GM21737 (cell line): ENCODE data around the gene DENND2A.
"Not testable (repeated sequence)": the region's sequence is repeated elsewhere in the genome, so short reads cannot be mapped to it uniquely, and the experiment has no call there.

Experiments used
- ATAC-seq: cut with Tn5 transposase; IDR thresholded peaks from one replicate; pipeline ENCODE4 v1.9.1; 2021; ENCODE audit warnings: mild to moderate bottlenecking, moderate library complexity; ENCODE audit not compliant: unreplicated experiment

DENND2A gene

DNA sequence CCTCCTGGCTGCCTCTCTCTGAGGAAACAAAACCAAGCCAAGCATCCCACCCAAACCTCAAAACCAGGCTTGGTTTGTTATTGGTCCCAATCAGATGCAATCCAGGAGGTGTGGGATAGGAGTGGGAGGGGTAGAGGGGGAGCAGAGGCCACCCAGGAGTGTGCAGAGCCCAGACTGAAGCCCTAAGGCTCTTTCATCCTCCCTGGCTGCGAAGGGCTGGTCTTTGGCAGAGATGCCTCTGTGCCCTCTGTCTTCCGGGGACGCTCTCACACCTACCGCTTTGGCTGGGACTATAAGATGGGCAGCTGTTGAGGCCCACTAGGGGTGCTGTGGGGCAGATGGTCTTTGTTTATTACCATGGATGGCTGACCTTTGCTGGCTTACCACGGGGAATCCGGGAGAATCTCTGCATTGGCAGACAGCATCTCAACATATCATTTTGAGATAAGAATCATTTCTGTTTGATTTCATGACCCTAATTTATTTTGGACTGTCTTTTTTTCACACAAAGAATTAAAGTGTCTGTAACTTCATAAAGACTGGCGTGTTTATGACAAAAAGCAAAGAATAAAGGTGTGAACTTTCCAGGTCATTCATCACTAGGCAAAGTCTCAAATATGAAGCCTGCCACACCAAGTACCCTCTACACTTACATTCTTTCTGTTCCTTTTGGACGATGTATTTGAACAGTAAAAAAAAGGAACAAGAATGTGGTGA, 6.5 kb upstream of the DENND2A start:
- peak; percentile 87 for ATAC-seq

DNA sequence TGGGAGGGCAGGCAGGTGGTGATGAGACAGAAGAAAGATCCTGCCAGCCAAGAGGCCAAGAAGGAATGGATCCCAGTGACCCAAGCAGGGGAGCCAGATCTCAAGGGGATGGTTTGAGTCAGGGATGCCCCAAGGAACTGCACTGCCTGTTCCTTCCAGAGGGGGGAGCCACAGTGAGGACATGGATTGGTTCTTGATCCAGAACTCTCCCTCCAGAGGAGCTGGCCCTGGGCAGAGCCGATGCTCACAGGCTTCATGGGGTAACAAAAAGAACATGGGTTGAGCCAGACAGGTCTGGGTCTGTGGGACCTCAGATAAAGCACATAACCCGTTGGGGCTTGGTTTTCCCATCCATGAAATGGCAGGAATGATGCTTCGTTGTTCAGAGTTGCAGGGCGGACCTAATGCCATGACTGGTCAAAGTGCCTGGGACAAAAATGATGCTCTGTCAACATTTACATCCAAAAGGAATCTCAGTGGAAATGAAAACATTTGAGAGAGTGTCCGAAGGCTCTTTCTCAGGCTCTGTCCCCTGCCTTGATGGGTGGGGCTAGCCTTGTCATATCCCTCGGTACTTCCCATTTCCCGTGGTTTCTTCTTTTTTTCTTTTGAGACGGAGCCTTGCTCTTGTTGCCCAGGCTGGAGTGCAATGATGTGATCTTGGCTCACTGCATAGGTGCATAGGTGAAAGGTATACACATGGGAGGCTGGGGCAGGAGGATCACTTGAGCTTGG, 4.7 kb upstream of the DENND2A start:
- ATAC-seq = no peak

DNA sequence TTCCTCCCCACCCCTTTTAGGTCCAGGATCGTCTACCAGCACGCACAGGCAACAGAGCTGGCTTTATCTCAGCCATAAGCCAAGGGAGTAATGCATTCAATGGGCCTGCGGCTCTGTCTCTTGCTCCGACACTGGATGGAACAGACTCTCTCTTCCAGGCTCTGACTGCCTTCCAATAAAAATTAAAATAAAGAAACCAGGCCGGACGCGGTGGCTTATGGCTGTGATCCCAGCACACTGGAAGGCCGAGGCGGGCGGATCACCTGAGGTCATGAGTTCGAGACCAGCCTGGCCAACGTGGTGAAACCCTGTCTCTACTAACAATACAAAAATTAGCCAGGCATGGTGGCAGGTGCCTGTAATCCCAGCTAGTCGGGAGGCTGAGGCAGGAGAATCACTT, 4.1 kb upstream of the DENND2A start:
- not testable (repeated sequence) for ATAC-seq

DNA sequence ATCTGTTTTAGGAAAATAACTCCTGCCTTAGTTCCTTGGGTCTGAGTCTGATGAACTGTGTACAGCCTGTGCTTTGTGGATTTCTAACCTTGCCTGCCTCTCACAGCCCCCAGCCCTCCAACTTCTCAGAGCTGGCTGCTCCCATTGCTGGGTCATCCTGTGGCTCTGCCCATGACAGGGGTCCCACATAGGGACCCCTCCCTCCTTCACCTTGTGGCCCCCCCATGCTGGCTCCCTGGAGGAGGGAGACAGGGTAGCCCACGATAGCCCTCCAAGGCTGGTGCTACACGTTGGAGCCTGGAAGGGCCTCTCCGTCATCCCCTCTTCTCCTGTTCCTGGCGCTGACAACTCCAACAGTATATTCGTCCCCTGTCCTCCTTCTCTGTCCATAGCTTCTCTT, 2.8 kb upstream of the DENND2A start:
- no peak for ATAC-seq

DNA sequence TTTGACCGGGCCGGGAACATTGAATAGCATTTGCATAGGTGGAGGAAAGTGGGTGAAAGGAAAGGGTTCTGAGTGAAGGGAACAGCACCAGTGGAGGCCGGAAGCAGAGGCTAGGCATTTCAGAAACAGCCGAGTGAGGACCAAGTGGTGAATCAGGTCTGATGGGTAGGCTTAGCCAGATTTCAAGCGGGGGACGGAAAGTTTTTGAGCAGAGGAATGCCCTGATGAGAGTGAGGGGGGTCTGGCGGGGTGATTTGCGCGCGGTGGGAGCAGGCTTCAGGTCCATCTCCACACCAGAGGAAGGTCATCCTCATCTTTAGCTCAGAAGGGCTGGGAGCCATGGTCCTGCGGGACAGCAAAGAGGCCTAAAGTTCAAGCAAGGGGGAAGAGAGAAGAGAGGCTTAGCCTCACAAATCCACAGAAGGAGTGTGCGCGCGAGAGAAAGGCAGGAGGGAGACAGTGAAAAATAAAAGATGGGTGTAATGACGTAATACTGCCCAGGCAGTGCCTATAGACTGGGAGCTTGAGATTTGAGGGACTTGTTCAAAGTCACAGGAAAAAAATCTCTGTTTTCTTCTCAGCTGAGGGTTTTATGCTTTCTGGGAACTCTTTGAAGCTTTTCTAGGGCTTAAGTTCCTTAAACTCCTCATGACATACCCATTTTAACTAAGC, 1.0 kb upstream of the DENND2A start:
- ATAC-seq = no peak

DNA sequence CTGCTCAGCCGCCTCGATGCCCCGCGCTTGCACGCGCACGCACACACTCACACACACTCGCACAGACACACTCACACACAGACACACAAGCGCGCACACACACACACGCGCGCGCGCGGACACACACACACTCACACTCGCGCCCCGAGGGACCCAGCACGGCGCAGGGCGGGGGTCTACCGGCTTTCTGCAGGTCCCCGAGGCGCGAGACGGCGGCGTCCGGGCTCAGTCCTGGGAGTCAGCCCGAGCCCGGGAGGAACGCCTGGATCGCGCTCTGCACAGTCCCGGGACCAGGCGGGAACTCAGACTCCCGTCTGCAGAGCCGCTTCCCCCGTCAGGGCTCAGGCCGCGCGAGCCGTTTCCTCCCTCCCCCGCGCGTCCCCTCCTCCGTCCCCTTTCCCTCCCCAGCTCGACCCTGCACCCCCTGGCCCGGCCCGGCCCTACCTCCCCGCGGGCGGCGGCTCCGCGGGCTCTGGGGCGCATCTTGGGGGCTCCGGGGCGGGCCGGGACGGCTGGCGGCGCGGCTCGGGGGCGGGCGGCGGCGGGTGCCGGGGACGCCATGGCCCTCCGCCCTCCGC, 464 bp downstream of the DENND2A start:
- ATAC-seq = no peak

DNA sequence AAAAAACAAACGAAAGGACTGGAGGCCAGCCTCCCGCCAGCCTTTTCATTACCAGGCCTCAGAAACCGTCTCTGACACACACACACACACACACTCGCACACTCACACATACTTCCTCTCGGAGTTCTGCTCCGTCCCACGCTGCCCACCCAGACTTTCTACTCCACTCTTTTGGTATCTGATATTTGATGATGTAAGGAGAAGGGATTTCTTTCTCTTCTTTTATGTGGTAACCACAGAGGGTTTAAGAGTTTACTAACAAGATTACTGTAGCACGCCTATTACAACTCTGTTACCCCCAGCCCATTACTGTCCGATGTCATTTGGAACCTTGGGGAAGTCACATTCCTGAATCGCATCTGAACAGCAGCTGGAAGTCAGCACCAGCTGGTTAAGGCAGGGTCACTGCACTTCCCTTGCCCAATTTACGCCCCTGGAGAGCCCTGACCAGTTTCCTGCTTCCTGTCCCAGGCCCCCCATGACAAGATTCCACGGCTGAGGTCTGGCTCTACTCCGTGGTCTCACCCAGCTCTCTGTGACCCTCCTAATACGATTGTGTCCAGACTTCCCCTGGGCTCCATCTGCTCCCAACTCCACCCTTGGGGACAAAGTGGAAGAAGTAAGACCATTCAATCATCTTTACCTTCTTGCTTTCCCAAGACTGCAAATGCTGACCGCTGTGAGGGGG, 1.1 kb downstream of the DENND2A start:
- ATAC-seq = no peak

DNA sequence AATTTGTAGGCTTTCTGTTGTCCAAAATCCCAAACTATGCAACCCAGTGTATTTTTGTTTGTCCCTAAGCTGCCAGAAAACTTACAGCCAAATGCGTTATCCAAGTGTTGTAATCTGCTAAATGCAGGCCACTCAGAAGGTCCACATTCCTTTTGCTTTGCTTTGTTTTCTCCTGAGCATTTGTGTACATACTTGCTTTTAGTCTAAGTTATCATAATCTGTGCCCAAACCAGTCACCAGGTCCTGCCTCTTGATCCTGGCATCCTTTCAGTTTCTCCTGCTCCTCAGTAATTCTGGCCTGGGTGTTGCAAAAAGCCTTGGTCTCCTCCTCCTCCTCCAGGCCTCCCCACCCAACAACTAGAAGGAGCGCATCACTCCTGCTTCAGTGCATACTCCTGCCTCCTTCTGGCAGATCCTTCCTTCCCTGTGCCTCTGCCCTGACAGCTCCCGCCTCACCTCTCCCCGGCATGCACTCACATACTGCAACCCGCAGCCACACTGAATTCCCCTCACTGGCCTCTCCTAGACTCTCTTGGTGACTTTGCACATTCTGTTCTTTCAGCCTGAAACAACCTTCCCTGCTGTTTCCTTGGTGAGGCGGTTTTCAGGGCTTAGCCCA, 2.3 kb downstream of the DENND2A start:
- ATAC-seq = no peak

DNA sequence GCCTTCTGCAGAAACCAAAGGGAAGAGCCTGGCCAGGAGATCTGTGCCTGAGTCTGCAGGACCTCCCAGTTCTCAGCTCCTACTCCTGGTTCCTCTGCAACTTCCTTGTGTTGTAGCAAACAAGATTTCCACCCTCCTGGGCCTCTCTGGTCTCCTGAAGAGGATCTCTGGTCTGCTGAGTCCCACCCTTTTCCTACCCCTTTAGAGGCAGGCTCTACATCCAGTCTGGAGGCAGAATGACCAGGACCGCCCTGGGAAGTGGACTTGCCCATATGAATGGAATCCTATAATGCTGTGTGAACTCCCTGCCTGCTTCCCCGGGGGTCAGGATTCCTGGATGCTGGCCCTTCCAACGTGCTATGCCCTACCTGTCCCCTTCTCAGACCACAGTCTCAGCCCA, 3.2 kb downstream of the DENND2A start:
- ATAC-seq = no peak

DNA sequence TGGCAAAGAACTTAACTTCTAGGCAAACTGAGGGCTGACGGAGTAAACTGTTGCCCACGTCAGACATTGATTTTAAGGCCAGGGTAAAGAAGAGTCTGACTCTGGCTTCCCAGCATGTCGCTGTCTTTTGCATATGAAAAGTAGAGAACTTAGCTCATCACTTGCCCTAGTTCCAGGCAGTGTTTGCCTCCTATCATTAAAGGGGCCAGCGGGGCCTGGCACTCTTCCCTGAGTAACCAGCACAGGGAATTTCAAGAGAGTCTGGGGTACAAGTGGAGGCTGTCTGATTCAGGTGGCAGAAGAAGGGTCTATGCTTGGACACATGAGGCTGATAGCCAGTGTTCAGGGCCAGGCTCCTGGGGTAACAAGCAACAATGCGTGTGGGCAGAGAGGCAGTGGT, 4.8 kb downstream of the DENND2A start:
- no peak for ATAC-seq

DNA sequence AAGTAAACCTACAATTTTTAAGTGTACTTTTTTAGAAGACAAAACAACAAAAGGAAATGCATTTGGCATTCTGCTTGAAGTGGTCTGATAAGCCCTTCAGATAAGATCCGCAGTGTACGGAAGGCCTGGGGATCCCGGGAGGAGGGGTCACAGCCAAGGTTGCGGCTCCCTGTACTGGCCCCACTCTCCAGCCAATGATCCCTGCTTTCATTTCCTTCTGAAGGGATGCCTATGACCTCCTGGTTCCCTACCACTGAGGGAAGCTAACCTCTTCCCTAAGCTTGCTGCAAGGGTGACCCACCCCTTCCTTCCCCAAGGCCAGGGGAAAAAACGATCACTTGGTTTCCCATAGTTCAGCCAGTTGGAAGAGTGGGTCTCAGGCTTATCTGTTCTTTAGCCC, 5.3 kb downstream of the DENND2A start:
- ATAC-seq = no peak

DNA sequence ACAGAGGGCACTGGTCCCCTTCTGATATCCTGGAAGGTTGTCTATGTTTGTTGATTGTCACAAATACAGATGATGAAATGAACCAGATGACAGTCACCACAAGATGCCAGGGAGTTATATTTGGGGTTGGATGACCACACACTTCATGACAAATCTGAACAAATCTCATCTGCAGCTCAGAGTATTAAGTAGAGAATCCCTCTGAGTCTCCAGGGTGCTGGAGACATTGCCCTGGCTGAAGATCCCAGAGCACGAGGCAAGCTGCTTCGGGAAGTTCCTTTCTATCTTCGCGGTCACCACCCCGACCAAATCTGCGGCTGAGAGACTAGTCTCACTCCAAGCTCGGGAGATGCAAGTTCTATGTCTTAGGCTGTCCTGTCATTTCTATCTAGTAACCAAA, 9.0 kb downstream of the DENND2A start:
- no peak for ATAC-seq

DNA sequence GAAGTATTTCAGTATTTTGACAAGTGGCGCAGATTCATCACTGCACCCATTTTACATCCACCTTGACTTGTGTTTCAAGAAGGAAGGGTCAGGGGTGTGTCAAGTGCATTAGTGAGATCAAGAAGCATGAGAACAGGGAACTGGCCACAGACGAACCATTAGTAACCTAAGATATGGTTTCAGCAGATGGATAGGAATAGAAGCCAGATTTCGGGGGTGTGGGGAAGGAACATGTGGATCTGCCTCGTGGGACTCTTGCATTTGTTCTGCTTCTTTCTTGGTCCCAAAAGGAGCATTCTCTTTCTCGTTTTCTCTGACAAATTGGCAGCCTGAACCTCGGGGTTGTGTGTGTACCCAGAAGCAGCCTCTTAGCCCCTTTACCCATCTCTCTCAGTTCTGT, 9.6 kb downstream of the DENND2A start:
- no peak for ATAC-seq

DNA sequence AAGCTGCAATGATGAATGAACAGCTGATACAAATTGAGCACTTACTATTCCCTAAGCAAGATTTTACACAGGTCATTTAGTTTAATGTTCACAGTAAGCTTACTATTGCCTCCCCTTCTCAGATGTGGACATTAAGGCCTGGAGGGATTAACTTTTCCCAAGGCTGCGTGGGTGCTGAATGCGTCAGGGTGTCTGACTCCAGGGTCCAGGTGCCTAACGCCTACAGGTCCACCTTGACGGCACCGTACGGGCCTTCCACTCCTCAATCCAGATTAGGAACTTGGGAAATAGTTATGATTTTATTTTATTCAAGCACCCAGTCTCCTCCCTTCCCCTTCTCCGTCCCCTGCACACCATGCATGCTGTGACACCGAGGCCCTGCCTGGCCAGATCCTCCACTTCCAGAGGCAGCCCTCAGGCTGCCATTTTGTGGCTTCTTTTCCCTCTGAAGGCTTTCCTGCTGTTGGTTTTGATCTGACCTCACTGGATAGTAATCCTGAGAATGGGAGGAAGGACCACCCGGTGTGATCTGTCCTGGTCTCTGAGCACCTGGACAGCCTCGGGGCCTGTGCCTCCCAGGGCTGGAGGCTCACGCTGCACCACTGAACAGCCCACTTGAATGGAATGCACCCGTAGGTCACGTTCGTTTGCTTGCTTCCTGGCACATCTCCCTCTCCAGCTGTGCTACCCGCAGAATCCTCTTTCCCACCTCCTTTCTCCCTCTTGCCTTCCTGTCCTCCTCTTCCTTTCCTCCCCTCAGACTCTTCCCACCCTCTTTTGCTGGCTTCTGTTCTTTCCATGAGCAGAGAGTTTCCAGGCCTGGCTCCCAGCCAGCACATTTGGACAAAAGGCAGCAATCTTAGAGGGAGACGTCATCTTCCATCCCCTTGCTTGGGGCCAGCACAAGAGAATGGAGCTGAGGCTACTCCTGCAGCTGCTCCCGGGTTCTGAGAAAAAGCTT, 14.4 kb downstream of the DENND2A start:
- ATAC-seq = no peak

DNA sequence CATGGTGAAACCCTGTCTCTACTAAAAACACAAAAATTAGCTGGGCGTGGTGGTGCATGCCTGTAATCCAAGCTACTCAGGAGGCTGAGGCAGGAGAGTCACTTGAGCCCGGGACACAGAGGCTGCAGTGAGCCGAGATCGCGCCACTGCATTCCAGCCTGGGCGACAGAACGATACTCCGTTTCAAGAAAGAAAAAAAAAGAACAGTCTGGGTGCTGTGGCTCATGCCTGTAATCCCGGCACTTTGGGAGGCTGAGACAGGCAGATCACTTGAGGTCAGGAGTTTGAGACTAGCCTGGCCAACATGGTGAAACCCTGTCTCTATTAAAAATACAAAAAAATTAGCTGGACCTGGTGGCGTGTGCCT, 15.4 kb downstream of the DENND2A start:
- ATAC-seq = not testable (repeated sequence)

DNA sequence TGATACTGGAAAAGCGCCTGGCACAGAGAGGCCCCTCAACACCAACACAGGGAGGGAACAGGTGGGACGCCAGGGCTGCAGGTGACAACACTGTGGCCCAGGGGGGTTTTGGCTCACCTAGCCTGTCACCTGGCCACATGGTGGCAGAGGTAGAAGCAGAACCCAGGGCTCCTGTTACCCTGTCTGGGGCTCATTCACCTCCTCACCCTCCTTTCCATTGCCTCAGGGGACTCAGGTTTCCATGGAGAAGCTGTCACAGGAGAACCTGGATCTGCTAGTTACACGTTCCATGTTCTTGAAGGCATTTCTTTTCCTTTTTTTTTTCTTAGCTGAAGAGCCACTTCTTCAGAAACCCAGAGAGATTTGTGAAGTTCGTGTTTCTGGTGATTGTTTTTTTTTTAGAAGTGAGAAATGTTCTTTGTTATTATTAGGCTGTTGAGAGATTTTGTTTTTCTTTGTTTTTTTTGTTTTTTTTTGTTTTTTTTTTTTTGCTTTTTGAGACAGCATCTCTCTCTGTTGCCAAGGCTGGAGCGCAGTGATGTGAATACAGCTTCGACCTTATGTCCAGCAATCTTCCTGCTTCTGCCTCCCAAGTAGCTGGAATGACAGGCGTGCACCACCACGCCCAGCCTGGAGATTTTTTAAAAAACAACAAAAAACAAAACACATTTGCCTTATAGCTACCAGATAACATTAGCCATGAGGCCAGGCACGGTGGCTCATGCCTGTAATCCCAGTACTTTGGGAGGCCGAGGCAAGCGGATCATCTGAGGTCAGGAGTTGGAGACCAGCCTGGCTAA, 16.0 kb downstream of the DENND2A start:
- ATAC-seq = no peak

DNA sequence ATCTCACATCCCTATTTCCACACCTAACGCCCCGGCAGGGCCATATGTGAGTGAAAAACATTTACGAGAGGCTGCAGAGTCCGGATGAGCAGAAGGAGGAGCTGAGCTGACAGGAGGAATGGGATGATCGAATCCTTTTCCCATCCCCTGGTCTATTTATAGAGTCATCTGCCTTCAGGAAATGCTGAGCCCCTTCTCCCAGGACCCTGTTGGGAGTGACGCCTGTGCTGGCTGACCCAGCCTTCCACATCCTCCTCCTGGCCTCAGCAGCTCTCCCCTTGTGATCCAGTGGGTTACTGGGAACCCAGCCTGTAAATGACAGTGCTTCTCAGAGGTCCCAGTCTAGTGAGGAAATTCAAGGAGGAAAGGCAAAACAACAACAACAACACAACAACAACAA, 16.6 kb downstream of the DENND2A start:
- ATAC-seq = no peak

DNA sequence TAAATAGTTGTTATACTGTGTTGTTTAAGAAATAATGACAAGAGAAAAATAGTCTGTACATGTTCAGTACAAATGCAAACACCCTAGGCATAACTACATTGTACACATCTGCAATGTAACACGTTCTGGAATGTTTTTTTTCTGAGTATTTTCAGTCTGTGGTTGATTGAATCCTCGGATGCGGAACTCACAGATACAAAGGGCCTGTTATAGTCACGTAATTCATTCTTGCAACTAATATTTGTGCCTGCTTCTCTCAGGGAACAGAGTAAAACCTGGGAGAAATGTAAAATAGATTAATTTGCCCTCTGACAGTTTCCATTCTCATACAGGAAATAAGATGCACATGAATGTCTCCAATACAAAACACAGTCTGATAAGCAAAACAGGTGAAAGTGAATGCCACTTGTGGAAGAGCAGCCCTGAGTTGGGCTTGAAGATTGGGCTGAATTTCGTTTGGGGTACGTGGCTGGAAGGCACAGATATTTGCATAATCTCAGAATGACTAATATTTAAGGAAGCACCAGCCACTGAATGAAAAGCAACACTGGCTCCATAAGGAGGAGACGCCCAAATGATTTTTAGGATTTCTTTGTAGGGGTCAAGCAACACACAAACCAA, 19.1 kb downstream of the DENND2A start:
- ATAC-seq = no peak
